Measurements from ENCODE around the gene SLC9B2.
A peak's percentile ranks its signal among the peaks of the same experiment; 100 is the strongest.

The SLC9B2 gene

DNA sequence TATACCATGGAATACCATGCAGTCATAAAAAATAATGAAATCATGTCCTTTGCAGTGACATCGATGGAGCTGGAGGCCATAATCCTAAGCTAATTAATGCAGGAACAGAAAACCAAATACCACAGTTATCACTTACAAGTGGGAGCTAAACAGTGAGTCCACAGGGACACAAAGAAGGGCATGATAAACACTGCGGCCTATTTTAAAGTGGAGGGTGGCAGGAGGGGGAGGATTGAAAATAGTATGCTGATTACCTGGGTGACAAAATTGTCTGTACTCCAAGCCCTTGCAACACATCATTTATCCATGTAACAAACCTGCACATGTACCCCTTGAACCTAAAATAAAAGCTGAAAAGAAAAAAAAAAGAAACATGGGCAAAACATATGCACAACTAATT is 40.4 kb downstream of the SLC9B2 start:
- DNase-seq (ENCODE audit: low read depth): no peak
- no peak for TF ChIP-seq CTCF (conservative IDR thresholded peaks at IDR 0.05; ENCODE audit: low read length)
- H3K4me3 ChIP-seq (ENCODE audit: low read length): no peak overlapping the region

GRCh38 chr4:103032574-103032973 is 44.0 kb downstream of the SLC9B2 start:
- DNase-seq (ENCODE audit: low read depth): peak; percentile 17

GRCh38 chr4:103030791-103031190 is 45.8 kb downstream of the SLC9B2 start:
- no peak for TF ChIP-seq CTCF (conservative IDR thresholded peaks at IDR 0.05; ENCODE audit: low read length)
- no peak for DNase-seq (ENCODE audit: low read depth)
- no peak overlapping the region for H3K4me3 ChIP-seq (ENCODE audit: low read length)

More at GRCh38 chr4:103032574-103032973, 44.0 kb downstream of the SLC9B2 start:
- no peak overlapping the region for H3K4me3 ChIP-seq (ENCODE audit: low read length)
- TF ChIP-seq CTCF (conservative IDR thresholded peaks at IDR 0.05; ENCODE audit: low read length): peak; percentile 51

GRCh38 chr4:103029300-103029699 is 47.3 kb downstream of the SLC9B2 start:
- no peak for TF ChIP-seq CTCF (conservative IDR thresholded peaks at IDR 0.05; ENCODE audit: low read length)
- no peak overlapping the region for H3K4me3 ChIP-seq (ENCODE audit: low read length)

DNA sequence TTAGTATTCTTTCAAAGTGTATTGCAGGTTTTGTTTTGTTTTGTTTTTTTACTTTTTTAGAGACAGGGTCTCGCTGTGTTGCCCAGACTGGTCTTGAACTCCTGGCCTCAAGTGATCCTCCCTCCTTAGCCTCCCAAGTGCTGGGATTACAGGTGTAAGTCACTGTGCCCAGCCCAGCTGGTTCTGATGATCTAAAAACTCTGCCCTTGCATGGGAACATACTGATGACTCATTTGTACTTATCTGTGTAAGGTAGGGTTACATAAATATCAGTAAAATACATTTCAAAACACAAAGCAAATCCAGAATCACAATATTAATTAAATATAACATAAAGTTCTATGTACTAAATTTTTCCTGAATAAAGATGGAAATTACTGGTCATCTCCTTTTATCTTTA is 49.7 kb downstream of the SLC9B2 start:
- TF ChIP-seq CTCF (conservative IDR thresholded peaks at IDR 0.05; ENCODE audit: low read length): no peak
- no peak for DNase-seq (ENCODE audit: low read depth)
- no peak overlapping the region for H3K4me3 ChIP-seq (ENCODE audit: low read length)

More at GRCh38 chr4:103029300-103029699, 47.3 kb downstream of the SLC9B2 start:
- no peak for DNase-seq (ENCODE audit: low read depth)

- no peak for TF ChIP-seq CTCF (conservative IDR thresholded peaks at IDR 0.05; ENCODE audit: low read length)
- no peak overlapping the region for H3K4me3 ChIP-seq (ENCODE audit: low read length)
- DNase-seq (ENCODE audit: low read depth): no peak
Observed at GRCh38 chr4:103024996-103025395, 51.6 kb downstream of the SLC9B2 start.

GRCh38 chr4:103021120-103021519 is 55.4 kb downstream of the SLC9B2 start:
- no peak overlapping the region for H3K4me3 ChIP-seq (ENCODE audit: low read length)
- TF ChIP-seq CTCF (conservative IDR thresholded peaks at IDR 0.05; ENCODE audit: low read length): no peak
- DNase-seq (ENCODE audit: low read depth): no peak
